RWPE2 (cell line): ENCODE results near the gene RDH5.
A peak's percentile ranks its signal among the peaks of the same experiment; 100 is the strongest.

Source experiments
- ATAC-seq: fragments of 200-7000 bp; cut with Tn5 transposase; 3 replicates; pipeline ENCODE4 v1.9.1; 2021; ENCODE audit warnings: low read depth
- DNase-seq: peaks from one replicate; pipeline ENCODE4 v3.0.0-alpha.2; 2020; ENCODE audit warnings: low spot score
- H3K27ac ChIP-seq: fragments of 450-650 bp; 2 replicates; pipeline ENCODE4 v1.5.1; 2017; ENCODE audit warnings: mild to moderate bottlenecking; ENCODE audit not compliant: poor library complexity, severe bottlenecking
- H3K27me3 ChIP-seq: fragments of 250-450 bp; sonication (Bioruptor Pico); 2 replicates; pipeline ENCODE4 v1.5.1; 2021; ENCODE audit warnings: mild to moderate bottlenecking, moderate library complexity; ENCODE audit not compliant: insufficient read depth, poor library complexity, severe bottlenecking
- H3K36me3 ChIP-seq: fragments of 250-450 bp; sonication (Bioruptor Pico); 2 replicates; pipeline ENCODE4 v1.5.1; 2020; ENCODE audit warnings: low read depth, mild to moderate bottlenecking, moderate library complexity
- H3K4me1 ChIP-seq: fragments of 250-450 bp; sonication (Bioruptor Pico); 2 replicates; pipeline ENCODE4 v1.5.1; 2021; ENCODE audit warnings: mild to moderate bottlenecking, moderate library complexity; ENCODE audit not compliant: insufficient read depth, poor library complexity, severe bottlenecking
- H3K4me3 ChIP-seq: fragments of 250-450 bp; sonication (Bioruptor Pico); 2 replicates; pipeline ENCODE4 v1.5.1; 2021; ENCODE audit warnings: mild to moderate bottlenecking, moderate library complexity; ENCODE audit not compliant: severe bottlenecking
- H3K9me3 ChIP-seq: fragments of 250-450 bp; sonication (Bioruptor Pico); 2 replicates; pipeline ENCODE4 v1.5.1; 2021; ENCODE audit warnings: mild to moderate bottlenecking, moderate library complexity; ENCODE audit not compliant: severe bottlenecking
- TF ChIP-seq, protein P1 (sequence below): fragments of 450-650 bp; IDR thresholded peaks from one replicate; pipeline ENCODE4 v1.5.1; 2017; ENCODE audit warnings: mild to moderate bottlenecking, moderate library complexity; ENCODE audit not compliant: poor library complexity, severe bottlenecking

RDH5 gene

DNA sequence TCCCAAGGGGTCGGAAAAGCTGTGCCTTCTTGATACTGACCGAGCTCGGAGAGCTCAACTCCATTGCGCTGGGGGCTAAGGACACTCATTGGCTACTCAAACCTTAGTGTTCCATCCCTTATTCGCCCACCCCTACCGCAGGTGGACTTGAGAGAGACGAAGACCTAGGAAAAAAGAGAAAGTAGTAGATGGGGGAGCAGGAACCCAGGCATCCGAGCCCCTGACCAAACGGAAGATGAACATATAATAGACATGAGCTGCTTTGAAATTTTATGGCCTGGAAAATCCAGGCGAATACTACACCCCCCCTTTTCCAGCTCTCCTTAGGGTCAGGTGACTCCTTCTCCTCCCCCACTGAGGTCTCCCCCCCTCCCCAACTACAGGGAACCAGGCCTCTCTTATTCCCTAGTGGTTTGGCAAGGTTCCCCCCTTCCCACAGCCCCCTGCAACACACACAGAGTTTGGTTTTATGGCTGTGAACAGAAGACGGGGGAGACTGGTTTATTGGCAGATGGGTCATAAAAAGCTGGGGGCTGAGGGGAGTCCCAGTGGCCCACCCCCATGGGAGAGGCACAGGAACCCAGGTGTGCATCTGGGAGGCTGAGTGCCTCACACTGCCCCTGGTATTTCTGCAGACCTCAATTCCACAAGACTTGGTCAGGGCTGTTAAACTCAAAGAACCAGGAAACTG, 24.3 kb downstream of the RDH5 start:
- Histone ChIP-seq H3K27me3 (no peaks in the 10 kb centered on the region), H3K36me3 (peaks cover 4% of the 10 kb centered on the region; the same call in 1 of the 2 replicates), H3K4me3 (peak overlapping the region; percentile 40), H3K9me3 (no peaks in the 10 kb centered on the region), H3K4me1 (no peaks in the 10 kb centered on the region), H3K27ac (no peak overlapping the region)
- TF ChIP-seq, protein P1, sequence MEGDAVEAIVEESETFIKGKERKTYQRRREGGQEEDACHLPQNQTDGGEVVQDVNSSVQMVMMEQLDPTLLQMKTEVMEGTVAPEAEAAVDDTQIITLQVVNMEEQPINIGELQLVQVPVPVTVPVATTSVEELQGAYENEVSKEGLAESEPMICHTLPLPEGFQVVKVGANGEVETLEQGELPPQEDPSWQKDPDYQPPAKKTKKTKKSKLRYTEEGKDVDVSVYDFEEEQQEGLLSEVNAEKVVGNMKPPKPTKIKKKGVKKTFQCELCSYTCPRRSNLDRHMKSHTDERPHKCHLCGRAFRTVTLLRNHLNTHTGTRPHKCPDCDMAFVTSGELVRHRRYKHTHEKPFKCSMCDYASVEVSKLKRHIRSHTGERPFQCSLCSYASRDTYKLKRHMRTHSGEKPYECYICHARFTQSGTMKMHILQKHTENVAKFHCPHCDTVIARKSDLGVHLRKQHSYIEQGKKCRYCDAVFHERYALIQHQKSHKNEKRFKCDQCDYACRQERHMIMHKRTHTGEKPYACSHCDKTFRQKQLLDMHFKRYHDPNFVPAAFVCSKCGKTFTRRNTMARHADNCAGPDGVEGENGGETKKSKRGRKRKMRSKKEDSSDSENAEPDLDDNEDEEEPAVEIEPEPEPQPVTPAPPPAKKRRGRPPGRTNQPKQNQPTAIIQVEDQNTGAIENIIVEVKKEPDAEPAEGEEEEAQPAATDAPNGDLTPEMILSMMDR = no peak
- ATAC-seq (no peak), DNase-seq (no peak)

DNA sequence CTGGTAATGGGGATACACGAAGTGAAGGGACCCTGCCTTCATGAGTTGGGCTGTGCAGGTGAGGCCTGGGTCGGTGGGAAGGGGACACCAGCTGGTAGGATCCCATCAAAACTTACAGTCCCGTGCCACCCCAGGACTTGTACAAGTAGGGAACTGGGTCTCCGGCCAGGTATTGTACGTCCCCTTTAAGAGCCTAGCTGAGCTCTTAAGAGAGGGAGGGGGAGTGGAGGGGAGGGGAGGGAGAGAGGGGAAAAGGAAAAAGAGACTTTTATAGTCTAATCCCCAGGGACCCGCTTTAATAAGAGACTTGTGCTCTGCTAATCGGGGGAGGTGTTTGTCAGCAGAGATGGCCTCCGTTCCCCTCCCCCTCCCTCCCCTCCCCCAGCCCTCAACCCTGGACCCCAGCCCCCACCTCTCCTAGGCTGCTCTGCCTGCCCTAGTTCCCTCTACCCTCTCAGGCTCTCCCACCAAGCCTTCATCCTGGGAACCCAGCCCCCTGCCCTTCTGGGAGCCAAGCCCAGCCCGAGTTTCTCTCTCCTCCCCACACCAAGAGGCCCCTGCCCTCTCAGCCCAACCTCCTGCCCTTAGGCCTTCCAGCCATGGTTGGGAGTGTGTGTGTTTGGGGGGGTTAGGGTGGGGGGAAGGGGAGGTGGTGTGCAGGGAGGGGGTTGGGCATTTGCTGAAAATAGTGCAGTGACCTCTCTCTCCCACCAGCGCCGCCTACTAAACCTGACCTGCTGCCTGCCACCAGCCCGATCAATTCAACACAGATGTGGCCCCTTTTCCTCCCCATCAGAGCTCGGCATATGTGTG, 25.4 kb downstream of the RDH5 start:
- Histone ChIP-seq H3K36me3 (peaks cover 6% of the 10 kb centered on the region), H3K4me3 (no peak overlapping the region), H3K9me3 (no peaks in the 10 kb centered on the region), H3K4me1 (no peaks in the 10 kb centered on the region), H3K27ac (no peak overlapping the region), H3K27me3 (no peaks in the 10 kb centered on the region)
- DNase-seq (no peak), ATAC-seq (no peak)
- TF ChIP-seq, protein P1 = no peak

DNA sequence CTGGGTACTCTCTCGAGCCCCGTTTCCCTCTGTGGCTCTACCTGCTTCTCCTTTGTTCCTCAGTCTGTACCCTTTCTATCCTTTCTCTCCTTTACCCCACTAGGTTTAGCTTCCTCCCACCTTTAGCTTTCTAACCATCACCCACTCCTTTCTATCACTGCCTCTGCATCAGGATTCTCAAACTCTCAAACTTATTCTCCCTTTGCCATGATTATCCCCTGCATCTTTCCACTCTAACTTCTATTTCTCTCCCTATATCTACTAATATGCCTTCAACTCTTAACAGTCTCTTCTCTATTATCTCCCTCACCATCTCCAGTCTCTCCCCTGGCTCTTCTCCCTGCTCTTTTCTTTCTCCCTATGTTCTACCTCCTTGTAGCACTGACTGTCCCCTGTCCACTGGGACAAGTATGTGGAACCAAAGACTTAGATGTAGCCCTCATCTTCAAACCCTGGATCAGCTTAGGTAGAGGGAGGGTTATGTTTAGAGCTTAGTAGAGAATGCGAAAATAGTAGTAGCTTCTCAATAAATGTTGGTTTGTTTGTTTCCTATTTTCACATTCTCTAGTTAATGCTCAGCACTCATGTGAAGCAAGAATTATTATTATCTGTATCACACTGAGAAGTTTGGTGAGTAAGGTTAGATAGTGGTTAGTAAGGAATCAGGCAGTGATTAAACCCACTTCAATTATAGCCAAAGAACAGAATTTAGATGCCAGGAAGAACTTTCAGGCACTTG, 26.1 kb downstream of the RDH5 start:
- ATAC-seq (no peak), DNase-seq (no peak)
- TF ChIP-seq, protein P1 = no peak
- Histone ChIP-seq H3K27ac (no peak overlapping the region), H3K36me3 (peaks cover 10% of the 10 kb centered on the region), H3K9me3 (no peaks in the 10 kb centered on the region), H3K27me3 (no peaks in the 10 kb centered on the region), H3K4me3 (no peak overlapping the region), H3K4me1 (no peaks in the 10 kb centered on the region)

- no peak for DNase-seq
- Histone ChIP-seq H3K4me1 (no peaks in the 10 kb centered on the region), H3K27me3 (no peaks in the 10 kb centered on the region), H3K36me3 (peaks cover 15% of the 10 kb centered on the region), H3K9me3 (no peaks in the 10 kb centered on the region), H3K27ac (no peak overlapping the region), H3K4me3 (no peak overlapping the region)
- TF ChIP-seq, protein P1 = no peak
- ATAC-seq = no peak
These were observed 26.7 kb downstream of the RDH5 start for GRCh38 chr12:55746913-55747231.
